ENCODE data around the gene FSHR. TPM values are rescaled to one million over a fixed set of nuclear protein-coding genes. Genes with fewer than 3 reads are reported as not detected.

Gene FSHR
- total and polyA plus RNA-seq, 2 donors (not counting 3 experiments of a cell fraction or from before 2014, with no cell fraction given) = not detected

DNA sequence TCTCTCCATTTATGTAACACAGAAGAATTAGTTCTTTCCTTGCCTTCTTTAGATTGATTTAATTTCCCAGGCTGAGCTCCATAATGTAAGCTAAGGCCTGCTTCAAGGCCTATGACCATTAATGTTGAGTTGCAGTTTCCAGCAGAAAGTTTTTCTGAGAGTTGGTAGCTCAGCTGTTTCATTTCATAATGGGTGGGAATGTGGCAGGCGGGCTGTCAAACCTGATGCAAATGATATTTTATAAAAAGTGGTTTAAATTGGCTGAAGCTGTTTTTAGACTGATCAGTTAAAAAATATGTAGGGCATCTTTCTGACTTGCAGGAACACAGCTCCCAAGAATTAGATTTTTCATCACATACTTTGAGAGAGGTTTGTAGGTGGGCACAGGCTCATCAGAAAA lies 40.4 kb upstream of the FSHR start:
- Histone ChIP-seq H3K9ac (replicated peaks; ENCODE audit: extremely low read depth, insufficient read depth, low read length) (no peak overlapping the region), H3K4me1 (ENCODE audit: control insufficient read depth, extremely low read depth, insufficient read depth, low read length) (no peaks in the 10 kb centered on the region), H3K36me3 (ENCODE audit: control insufficient read depth in 2 of 2, extremely low read depth in 1 of 2, insufficient read depth in 2 of 2, low read length in 2 of 2) (no peaks in the 10 kb centered on the region), H3K27ac (ENCODE audit: insufficient read depth, low read depth, low read length) (no peak overlapping the region), H3K79me2 (ENCODE audit: control insufficient read depth, insufficient read depth, low read length) (no peaks in the 10 kb centered on the region), H3K9me1 (replicated peaks; ENCODE audit: control insufficient read depth, extremely low read depth, insufficient read depth, low read length) (no peaks in the 10 kb centered on the region), H4K20me1 (replicated peaks; ENCODE audit: control insufficient read depth, extremely low read depth, insufficient read depth, low read length) (no peaks in the 10 kb centered on the region), H2AFZ (ENCODE audit: low read depth, low read length) (no peak overlapping the region), H3K27me3 (ENCODE audit: control insufficient read depth in 2 of 2, insufficient read depth in 2 of 2, low read length in 2 of 2) (no peaks in the 10 kb centered on the region), H3K9me3 (replicated peaks; ENCODE audit: control insufficient read depth, insufficient read depth, low read length) (no peaks in the 10 kb centered on the region), H3K4me3 (replicated peaks in 1 of 3; ENCODE audit: insufficient read depth in 1 of 3, low read depth in 1 of 3, low read length in 3 of 3) (no peak overlapping the region), H3K4me2 (ENCODE audit: insufficient read depth, low read length) (no peak overlapping the region)
- no peak for FAIRE-seq
- dilution Hi-C loops (cut with MboI; ENCODE audit: extremely low pct_ligation_motif_present, low sequenced_read_pairs) (no loop called here), intact Hi-C loops (cut with micrococcal nuclease) (no loop called here)
- no peak for DNase-seq (ENCODE audit: low read depth, low spot score)
- CTCF ChIA-PET = no interaction called here
- BruUV-seq (replicated peaks) = no TSS peak
- POLR2A ChIA-PET = no interaction called here
- TF ChIP-seq FOS (IDR thresholded peaks at IDR 0.05; ENCODE audit: borderline replicate concordance, insufficient read depth, low read length) = no peak
- TF ChIP-seq EZH2 (IDR thresholded peaks at IDR 0.05; ENCODE audit: borderline replicate concordance, low read depth, low read length, severe bottlenecking) = no peak
- no peak for TF ChIP-seq POLR2AphosphoS5 (IDR thresholded peaks at IDR 0.05; ENCODE audit: insufficient read depth, low read depth, low read length)
- no peak for TF ChIP-seq CTCF (IDR thresholded peaks at IDR 0.05; ENCODE audit: extremely low read depth in 1 of 2, insufficient read depth in 1 of 2, low read depth in 1 of 2, low read length in 2 of 2)
- no peak for TF ChIP-seq GATA2 (IDR thresholded peaks at IDR 0.05; ENCODE audit: insufficient read depth, insufficient read length, low read depth, low read length)
- no peak for TF ChIP-seq MAX (IDR thresholded peaks at IDR 0.05; ENCODE audit: insufficient read depth, insufficient read length)
- TF ChIP-seq POLR2A (IDR thresholded peaks at IDR 0.05; ENCODE audit: low read depth, low read length) = no peak
- no peak for TF ChIP-seq MYC (IDR thresholded peaks at IDR 0.05; ENCODE audit: low read depth, low read length)
- TF ChIP-seq JUN (IDR thresholded peaks at IDR 0.05; ENCODE audit: borderline replicate concordance, insufficient read depth, insufficient read length, low read depth) = no peak

Measured in endothelial cell of umbilical vein (primary cell).